SIG-M5 (cell line): ENCODE results near the gene DNASE1L1.
"Not testable (repeated sequence)": the region's sequence is repeated elsewhere in the genome, so short reads cannot be mapped to it uniquely, and the experiment has no call there.

Experiments
- DNase-seq: peaks from one replicate; lab custom pipeline; 2025; lab: John Stamatoyannopoulos, UW

Gene DNASE1L1

DNA sequence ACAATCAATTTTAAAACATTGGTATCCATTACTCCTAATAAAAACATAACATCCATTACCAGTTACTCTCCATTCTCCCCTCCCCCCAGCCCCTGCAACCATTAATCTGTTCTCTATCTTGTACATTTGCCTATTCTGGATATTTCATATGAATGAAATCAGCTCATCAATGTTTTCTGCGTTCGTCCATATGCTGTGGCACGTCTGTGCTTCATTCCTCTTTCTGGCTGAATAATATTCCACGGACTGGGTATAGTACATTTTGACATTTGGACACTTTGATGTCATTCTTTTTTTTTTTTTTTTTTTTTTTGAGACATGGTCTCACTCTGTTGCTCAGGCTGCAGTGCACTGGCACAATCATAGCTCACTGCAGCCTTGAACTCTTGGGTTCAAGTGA, 5.2 kb downstream of the DNASE1L1 start:
- no peak for DNase-seq

DNA sequence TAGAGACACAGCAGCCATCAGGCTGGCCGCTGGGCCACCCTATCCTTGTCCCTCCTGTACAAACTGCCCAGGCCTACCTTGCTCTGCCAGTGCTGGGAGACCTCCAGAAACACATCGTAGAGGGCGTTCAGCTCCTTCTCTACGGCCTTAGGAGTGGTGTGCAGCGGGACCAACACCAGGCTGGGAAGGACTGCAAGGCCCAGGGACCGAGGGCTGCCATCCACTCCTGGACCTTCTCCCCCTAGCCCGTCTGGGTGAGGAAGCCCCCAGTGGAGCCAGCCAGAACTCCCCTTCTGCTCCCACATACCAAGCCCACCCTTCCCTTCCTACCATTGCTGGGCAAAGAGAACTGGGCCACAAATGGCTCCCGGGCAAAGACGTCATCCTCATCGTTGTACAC, 5.9 kb downstream of the DNASE1L1 start:
- DNase-seq: no peak

DNA sequence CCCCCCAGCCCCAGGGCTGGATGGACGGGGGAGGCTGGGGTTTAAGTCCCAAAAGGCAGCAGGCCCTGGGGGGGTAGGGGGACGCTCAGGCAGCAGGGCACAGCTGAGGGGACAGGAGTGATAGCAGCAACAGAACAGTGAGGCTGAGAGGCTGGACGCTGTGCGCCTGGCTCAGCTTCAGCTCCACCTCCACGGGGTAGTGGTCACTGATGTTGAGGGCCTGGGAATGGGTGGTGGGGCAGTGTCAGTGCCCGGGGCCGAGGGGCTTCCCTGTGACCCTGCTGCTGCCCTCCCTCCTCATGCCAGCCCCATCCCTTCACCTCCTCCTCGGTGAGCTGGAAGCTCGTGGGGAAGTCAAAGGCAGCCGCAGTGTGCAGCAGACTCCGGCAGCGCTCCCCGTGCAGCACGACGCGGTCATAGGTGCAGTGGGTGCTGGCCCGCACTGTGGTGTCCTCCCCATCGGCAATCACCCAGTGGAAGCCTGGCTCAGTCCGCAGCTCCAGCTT, 6.4 kb downstream of the DNASE1L1 start:
- DNase-seq: no peak

DNA sequence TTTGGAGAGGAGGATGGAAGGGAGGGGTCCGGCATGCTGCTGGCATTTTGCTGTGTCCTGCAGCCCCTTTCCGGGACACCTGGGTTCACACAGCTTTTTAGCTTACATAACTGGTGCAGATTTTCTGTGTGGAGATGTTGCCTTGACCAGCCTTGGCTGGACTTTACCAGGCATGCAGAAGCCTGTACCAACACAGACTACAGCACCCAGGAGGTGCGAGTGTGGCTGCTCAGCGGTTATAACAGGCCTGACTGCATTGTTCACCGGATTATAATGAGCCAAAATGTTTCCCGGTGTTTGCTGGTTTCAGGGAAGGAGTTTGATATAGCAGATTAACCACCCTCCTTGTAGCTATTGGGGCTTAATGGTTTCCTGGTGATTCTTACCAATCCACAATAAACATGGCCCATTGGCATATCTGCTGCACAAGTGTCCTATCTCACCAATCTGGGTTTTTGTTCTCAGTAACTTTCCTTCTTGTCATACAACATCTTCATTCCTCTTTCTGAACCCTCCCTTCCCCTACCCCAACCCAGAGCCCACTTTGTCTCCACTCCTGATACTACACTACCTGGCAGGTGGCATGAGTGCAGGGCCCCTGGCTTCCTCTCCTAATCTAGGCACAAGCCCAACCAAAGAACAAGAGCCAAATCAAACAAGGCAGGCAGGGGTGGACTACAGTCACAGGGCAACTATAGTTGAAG, 7.0 kb downstream of the DNASE1L1 start:
- no peak for DNase-seq

DNA sequence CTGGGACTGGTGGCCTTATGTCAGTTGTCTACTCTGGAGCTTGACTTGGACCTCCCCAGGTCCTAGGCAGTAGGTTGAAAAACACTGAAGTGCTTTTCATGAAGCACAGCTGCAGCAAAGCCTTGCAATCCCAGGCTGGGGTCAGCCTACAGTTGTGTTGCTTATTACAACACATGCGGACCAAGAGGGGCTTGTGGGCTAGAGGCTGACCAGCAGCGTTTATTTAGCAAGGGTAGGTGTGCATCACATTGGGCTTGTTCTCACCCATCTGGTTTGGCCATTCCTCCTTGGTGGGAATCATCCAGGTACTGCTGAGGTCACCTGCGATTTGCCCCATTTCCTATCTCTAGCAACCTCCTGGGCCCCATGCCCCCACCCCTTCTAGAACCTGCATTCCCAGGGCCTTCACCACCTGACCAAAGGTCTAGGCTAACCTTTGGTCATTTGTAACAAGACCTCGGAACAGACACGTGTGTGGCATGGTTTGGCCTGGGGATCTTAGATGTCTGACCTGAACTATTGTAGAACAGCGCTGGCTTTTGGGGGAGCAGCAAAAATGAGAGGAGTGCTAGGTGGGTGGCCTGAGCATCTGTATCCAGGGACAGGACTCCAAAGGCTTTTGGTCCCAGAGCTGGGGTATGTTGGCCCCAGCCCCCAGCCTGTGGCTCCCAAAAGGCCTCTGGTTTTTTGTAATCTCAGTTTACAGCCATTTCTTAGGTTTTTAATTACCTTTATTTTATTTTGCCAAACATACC, 7.8 kb downstream of the DNASE1L1 start:
- no peak for DNase-seq

DNA sequence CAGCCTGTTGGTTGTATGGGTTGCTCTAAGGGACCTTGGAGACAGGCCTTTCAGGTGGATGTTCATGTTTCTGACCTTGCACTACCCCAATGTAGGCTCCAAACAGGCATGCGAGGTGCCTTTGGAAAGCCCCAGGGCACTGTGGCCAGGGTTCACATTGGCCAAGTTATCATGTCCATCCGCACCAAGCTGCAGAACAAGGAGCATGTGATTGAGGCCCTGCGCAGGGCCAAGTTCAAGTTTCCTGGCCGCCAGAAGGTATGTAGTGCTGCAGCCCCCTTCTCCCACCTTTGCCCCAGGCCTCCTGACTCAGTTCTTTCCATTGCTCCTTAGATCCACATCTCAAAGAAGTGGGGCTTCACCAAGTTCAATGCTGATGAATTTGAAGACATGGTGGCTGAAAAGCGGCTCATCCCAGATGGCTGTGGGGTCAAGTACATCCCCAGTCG, 8.7 kb downstream of the DNASE1L1 start:
- DNase-seq: not testable (repeated sequence)

DNA sequence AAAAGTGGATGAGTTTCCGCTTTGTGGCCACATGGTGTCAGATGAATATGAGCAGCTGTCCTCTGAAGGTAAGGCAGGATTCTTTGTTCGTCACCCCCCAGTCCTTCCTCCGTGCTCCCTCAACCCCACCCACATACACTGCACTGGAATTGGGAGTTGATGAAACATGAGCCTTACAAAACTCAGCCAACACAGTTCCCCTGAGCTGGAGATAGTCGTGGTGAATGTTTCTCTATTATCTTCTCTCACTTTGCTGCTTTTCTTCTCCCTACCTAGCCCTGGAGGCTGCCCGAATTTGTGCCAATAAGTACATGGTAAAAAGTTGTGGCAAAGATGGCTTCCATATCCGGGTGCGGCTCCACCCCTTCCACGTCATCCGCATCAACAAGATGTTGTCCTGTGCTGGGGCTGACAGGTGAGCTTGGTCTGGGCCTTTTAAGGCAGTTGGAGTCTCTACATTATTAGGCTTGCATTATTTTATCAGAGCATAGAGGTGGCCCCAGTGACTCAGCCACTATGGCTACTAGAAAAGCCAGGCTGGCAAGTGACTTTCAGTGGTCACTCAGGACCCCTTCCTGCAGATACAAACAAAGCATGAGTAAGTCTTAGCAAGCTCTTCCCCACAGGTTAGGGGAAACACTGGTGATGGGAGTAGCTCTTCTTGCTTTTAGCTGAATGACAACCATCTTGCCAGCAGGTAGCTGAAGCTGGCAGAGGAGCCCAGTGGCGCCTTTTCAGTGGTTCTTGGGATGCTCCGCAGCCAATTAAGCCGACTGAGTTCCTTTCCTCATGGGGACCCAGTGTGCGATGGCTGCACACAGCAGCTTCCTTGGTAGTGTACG, 9.3 kb downstream of the DNASE1L1 start:
- no peak for DNase-seq

DNA sequence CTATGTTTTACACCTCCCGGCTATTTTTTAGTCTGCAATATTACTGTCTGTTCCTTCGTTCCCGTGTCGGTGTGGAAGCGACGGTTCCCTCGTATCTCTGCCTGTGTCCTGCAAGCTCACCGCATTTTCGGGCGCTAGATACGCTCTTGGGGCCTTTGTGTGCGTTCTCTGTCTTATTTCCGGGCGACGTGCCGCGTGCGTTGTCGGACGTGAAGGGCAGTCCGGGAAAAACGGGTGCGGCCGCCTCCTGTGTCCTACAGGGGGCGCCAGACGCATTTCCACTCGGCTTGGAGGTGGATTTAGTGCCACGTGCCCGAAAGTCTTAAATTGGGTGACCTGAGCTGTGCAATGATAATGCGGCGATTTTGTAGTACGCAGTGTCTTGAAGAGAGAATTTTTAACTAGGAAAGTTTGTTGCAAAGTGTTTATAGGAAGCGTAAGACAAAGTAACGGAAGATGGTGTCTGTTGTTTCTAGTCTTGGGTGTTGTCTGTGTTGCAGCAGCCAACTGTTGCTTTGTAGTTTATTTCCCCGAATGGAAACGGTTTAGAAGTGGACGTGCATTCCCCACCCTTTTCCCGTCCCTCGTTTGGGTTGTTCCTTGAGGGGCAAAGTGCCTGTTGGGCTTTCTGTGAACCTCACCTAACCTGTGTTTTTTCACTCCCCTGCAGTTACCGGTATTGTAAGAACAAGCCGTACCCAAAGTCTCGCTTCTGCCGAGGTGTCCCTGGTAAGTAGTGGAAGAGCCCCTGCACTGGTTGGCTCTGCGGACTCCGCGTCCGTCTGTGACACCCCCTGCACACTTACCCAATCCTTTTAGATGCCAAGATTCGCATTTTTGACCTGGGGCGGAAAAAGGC, 10.2 kb downstream of the DNASE1L1 start:
- peak; percentile 26 for DNase-seq

DNA sequence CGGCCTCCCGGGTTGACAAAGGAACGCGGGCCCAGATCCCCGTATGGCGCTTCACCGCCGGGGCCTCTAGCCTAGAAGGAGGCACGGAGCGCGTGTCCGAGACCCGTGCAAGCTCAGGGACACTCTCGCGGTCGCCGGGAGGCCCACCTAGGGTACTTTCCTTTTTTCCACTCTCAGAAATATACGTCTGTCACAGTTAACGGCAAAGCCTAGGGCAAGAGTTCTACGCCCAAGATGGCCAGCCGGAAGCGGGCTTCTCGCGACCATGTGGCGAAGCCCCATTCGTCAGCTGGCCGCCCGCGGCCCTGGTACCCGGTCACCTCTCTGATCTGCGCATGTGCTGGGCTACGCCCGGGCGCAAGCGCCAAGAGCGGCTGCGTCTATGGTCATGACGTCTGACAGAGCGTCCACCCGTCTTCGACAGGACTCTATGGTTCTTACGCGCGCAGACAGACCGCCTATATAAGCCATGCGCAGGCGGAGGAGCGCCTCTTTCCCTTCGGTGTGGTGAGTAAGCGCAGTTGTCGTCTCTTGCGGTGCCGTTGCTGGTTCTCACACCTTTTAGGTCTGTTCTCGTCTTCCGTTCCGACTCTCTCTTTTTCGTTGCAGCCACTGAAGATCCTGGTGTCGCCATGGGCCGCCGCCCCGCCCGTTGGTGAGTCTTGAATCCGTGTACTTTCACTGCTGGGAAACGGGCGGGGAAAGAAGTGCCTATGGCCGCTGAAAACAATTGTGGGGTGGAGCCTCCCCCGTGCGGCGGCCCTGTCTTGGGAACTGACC, 11.0 kb downstream of the DNASE1L1 start, which contains the start of gene RPL10:
Gene RPL10, plus strand, starts transcription at position 490 of the 780 bp plus-strand sequence. Its CDS starts 143 bp downstream, at position 633.
- peak; percentile 73 for DNase-seq

DNA sequence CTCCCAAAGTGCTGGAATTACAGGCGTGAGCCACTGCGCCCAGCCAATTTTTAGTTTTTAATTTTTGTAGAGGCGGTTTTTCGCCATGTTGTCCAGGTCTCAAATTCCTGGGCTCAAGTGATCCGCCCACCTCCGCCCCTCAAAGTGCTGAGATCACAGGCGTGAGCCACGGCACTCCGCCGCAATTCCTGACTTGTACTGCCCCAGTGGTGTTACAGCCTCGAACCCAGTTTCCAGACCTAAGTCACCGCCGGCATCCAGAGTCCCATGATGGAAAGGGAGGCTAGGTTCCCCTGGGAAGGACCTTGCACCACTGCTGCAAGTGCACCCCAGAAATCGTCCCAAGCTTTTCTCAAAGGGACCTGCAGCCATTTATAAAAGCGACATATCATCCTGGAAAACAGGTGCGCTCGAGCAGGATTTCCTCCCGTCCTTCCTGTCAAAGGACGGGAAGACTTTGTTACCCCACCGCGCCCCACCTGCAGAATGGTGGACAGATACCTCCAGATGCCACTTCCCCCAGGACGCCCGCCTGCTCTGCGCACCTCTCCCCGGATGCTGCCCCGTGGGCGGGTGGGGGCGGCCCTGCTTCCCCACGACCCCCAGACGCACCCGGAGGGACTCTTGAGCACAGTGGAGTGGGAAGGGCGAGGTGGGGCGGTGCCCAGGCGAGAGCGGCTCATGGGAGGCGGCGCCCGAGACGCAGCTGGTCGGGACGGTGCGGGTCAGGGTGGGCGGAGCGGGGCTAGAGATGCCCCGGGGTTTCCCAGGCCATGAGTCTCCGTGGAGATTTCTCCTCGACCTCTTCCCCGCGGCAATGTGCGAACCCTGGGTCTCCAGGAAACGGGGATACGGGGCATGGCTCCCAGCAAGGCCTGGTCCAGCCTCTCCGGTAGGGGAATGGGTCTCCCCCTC, 11.8 kb downstream of the DNASE1L1 start:
- DNase-seq: no peak

DNA sequence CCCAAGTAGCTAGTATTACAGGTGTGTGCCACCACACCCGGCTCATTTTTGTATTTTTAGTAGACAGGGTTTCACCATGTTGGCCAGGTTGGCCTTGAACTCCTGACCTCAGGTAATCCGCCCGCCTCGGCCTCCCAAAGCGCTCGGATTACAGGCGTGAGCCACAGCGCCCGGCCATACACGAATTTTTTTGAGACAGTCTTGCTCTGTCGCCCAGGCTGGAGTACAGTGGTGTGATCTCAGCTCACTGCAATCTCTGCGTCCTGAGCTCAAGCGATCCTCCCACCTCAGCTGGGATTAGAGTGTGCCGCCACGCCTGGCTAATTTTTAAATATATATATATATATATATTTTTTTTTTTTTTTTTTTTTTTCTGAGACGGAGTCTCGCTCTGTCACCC, 12.7 kb downstream of the DNASE1L1 start:
- DNase-seq: not testable (repeated sequence)

DNA sequence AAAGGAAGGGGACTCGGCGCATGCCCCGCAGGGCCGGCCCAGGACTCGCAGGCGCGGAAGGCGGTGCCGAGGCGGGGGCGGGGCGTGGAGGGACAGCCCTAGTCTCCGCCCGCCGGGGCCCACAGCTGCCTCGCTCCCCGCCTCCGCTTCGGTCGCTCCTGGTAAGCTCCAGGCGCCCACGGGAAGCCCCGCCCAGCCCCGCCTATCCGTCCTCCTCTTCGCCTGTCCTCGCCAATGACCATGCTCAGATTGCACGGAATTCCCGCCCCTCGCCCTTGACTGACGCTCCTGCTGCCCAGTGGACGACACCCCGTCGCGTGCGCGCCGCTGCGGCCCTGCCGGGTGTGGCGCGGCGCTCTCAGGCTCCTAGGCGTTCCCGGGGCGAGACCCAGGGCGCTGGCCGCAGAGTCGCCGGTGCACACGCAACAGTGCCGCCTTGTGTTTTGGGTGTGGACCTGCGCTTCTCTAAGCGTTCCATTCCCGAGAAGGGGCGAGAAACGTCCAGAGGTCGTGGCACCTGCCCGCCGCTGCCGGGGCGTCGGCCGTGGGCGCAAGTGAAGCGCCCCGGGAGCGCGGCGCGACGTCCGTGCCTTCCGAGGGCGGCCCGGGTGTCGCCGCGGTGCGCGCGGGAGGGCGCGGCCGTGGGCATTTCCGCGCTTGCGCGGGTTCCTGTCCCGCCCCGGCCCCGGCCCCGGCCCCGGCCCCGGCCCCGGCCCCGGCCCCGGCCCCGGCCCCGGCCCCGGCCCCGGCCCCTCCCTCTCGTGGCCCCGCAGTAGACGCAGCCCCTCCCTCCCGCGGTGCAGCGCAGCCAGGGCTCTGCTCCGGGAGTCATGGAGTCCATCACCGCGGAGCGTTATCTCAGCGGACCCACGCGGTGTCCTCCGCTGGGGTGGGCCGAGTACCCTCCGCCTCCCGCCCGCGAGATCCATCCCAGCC, 19.0 kb downstream of the DNASE1L1 start:
- DNase-seq: not testable (repeated sequence)

DNA sequence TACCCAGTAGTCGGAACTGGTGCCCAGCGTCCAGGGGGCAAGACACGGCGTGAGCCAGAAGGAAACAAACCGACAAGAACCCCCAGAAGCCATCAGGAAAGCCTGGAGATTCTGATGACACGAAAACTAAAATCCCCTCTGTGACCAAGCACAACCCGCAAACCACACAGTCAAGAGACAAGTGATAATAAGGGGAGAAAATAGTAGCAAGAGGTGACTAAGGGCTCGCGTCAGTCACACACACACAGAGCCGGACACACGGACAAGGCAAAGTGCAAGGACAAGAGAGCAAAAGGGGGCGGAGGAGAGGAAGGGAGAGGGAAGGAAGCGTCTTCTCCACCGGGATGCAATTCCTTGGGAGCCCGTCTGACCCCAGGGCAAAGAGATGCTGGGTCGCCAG, 20.4 kb downstream of the DNASE1L1 start:
- not testable (repeated sequence) for DNase-seq

DNA sequence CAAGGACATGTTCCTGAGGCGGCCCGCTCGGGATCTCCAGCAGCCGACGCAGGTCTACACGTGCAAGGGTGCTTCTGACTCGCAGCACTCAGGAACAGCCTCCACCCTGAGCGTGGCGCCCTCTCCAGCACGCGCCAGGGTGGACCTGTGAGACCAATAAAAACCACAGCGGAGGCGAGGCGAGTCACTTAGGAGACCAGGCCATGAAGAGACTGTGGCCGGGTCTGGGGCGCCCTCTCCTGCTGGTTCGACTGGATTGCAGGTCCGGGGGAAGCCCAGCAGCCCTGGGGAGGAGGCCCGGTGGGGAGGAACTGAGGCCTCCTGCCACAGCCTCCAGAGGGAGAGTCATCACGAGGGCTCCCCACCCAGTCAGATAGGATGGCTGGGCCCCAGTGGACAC, 21.0 kb downstream of the DNASE1L1 start:
- DNase-seq: not testable (repeated sequence)

DNA sequence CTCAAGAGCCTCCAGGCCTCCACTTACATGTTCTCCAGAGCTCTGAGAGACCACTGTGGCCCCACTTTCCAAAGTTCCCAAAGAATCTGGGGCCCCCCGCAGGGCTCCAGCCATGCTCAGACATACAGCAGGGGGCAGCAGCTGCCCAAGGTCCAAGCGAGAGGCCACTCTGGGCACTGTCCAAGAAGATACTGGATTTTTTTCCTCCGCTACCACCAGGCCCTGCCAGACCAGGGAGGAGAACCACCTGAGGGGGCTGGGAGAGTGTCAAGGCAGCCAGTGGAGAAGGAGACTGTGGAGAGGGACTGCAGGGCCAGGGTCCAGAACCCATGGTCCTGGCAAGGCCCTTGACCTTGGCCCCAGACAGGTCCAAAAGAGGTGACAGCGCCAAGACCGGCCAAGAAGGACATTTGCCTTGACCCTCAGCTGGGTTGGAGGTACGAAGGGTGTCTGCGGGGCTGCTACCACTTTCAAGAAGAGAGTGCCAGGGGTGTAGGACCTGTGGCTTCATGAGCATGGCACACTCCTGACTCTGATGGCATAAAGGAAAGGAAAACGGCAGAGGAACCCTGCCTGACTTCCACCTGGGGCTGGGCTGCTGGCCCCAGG, 24.7 kb downstream of the DNASE1L1 start:
- no peak for DNase-seq

DNA sequence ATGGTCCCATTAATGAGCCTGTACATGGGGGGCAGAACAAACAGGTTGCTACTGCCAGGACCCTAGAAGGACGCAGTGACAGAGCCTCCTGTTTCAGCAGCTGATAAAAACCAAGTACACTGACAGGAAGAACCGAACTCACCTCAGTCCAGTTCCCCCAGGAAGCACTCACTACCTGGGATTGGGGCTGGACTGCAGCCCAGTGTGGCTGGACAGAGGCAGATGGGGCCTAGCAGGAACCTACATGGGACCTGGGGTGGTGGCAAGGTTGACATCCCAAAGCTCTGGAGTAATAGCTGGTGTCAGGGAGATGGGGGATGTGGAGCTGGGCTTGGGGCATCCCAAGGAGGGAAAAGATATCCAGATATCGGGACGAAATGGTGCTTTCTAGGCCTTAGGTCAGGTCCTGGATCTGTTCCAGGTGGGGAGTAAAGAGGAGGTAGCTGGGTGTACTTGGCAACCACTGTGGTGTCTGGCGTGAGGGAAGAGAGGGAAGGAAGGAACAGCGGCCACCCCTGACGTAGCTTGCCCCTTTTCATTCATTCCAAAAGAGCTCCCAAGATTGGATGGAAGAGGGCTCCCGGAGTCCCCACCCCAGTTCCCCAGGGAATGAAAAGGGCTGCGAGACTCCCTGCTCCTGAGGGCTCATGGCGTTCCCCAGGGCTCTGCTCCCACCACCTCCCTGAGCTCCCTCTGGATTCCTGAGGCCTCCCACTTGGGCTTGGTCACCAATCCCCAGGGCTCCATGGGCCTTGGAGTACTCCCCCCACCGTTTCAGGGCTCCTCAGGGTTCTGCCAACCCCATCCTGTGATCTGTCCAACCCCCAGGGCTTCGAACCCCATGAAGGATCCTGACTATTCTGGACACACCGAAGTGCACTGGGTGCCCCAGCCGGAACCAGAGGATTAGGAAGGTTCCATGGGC, 25.4 kb downstream of the DNASE1L1 start:
- no peak for DNase-seq
